Measurements from ENCODE around the gene PTTG1IP.
A peak's percentile ranks its signal among the peaks of the same experiment; 100 is the strongest.

Gene PTTG1IP

GRCh38 chr21:44865561-44866280, 7.8 kb downstream of the PTTG1IP start:
- peak; percentile 38 for DNase-seq (ENCODE audit: low read depth)

DNA sequence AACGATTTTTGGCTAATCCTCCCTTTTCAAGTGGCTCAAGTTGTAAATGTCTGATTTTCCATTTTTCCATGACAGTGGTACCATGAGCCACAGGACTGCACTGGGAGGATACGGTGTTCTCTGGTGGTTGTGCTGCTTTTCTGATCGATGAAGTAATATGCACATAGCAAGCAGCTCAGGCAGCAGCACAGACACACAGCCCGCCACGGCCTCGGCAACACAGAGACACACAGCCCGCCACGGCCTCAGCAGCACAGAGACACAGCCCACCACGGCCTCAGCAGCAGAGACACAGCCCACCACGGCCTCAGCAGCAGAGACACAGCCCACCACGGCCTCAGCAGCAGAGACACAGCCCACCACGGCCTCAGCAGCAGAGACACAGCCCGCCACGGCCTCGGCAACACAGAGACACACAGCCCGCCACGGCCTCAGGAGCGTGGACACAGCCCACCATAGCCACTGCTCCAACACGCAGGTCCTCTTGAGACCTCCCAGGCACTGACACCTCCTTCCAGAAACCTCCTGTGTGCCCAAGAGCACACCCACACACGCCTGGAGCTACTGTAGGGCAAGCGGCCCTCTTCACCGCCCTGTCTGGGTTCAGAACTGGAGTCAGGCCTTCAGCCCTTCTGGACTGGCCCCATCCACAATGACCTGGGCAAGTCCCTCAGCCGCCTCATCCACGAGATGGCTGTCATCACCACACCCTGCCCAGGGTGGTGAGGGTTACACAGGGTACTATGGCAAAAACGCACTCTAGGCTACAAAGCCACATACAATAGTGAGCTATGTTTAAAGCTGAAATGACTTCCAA, 10.4 kb downstream of the PTTG1IP start:
- no peak for DNase-seq (ENCODE audit: low read depth)

- DNase-seq (ENCODE audit: low read depth): no peak
Observed at GRCh38 chr21:44858791-44859190, 14.7 kb downstream of the PTTG1IP start.

DNA sequence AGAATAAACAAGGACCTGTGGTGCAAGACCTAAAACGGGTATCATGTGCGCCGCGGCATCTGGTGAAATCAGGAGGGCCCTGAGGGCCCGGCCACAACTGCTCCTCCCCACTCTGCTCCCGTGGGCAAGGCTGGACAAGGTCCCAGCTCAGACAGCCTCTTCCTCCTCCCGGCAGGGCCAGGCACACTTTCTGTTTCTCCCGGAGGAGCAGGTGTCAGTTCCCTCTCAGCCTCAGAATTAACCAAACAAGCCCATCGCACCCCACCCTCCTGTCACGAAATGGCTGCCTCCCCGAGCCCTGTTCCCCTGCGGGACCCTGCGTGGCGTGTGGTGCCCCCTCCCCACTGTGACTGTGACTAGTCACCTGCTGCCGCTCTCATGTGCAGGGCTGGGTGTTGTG, 15.2 kb downstream of the PTTG1IP start:
- no peak for DNase-seq (ENCODE audit: low read depth)

GRCh38 chr21:44857127-44857892, 16.2 kb downstream of the PTTG1IP start:
- no peak for DNase-seq (ENCODE audit: low read depth)

GRCh38 chr21:44856131-44856530, 17.4 kb downstream of the PTTG1IP start:
- DNase-seq (ENCODE audit: low read depth): no peak

DNA sequence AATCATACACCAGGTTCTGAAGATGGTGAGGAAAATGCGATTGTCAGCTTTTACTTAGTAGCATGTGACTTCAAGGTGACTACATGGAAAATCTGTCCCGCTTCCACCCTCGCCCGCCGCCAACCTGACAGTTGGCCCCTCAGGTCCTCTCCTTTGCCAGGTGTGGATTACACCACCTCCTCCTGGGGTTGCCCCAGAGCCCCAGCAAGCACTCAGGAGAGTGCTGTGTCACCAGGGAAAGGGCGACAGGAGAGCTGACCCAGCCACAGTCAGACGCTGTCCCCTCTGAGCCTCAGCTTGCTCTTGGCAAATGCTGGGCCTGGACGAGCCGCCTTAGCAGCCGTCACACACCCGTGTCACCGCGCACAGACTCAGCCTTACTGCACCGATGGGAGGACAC, 17.9 kb downstream of the PTTG1IP start:
- DNase-seq (ENCODE audit: low read depth): no peak

- DNase-seq (ENCODE audit: low read depth): no peak
Observed at GRCh38 chr21:44854664-44855446, 18.6 kb downstream of the PTTG1IP start.

GRCh38 chr21:44854391-44854663, 19.2 kb downstream of the PTTG1IP start:
- DNase-seq (ENCODE audit: low read depth): no peak

GRCh38 chr21:44853601-44854390, 19.7 kb downstream of the PTTG1IP start:
- no peak for DNase-seq (ENCODE audit: low read depth)

- DNase-seq (ENCODE audit: low read depth): no peak
Observed at GRCh38 chr21:44850905-44851657, 22.4 kb downstream of the PTTG1IP start.

- DNase-seq (ENCODE audit: low read depth): no peak
Observed at GRCh38 chr21:44850208-44850800, 23.2 kb downstream of the PTTG1IP start.

DNA sequence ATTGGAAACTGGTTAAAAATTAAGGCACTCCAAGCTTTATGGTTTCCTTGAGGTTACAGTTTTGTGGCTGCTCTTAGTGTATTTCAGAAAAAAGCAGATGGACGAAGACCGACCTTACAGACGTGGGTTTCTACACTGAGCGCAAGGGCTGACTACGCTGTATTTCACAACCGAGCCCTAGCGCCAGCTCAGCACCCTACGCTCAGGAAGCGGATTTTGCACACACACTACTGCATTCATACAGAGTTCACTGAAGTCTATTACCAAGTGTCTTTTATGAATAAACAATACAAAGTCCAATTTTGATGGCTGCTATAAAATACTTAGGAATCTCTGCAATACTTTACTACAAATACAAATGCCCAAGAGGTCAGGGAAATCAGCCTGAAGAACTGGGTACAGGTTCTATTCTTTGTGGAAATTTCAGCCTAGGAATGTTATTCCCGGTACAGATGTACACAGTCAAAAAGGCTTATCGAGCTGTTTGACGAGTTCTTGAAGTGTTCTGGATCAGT, 23.8 kb downstream of the PTTG1IP start:
- no peak for DNase-seq (ENCODE audit: low read depth)

DNA sequence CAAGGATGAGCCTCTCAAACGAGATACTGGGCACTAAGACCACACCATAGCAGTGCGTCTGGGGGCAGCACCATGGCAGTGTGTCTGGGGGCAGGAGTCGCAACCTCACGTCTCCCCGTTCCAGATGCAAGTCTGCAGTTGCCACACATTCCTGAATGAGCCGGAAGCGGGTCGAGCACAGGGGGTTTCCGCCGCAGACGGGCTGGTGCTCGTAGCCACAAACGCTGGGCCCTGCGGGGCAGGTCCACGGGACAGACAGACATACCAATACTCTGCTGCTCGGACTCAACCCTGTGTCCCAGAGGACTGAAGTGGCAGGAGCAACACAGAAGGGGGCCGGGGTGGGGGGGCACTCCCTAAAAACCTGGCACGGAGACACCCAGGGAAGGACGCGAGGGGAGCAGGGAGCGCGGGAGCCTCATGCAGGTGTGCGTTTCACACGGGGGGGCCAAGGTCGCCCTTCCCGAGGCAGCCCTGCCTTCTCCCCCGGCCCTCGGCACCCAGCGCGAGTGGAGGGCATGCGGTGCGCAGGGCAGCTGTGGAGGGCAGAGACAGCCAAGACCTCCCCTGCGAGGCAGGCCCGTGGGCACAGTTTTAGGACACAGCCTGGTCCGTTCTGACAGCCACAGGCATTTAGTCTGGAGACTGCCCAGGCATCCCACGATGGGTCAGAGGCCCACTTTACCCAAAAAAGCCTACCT, 24.5 kb downstream of the PTTG1IP start:
- DNase-seq (ENCODE audit: low read depth): no peak

DNA sequence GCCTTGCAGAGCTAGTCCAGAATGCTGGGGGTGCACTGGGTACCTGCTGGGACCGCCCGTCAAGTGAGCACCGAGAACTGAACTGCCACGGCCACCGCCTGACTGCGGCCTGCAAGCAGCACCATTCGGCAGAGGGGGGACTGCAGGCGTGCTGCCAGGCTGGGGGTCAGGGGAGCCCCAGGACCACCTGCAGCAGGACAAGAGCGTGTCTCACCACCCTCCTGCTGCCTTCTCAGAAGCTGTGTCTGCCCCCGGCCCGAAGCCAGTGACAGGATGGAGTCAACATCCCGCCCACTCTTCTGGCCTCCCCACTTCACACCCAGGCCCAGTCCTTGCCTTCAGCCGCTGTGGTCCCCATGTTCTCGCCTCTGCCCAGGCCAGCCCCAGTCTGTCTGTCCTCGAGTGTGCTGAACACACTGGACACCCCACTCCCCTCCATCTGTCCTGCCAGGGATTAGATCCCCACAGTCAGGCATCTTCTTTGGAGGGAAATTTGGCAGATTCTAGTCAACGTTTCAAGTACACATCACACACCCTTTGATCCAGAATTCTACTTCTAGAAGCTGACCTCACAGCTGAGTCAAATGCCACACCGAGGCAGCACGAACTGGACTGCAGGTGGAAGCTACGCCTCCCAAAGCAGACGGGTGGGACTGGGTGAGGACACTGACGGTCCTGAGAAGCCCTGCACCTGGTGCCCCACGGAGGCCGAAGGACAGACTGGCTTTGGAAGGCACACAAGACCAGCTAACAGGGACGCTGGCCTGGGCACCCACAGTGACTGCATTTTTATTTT, 26.0 kb downstream of the PTTG1IP start:
- DNase-seq (ENCODE audit: low read depth): no peak

DNA sequence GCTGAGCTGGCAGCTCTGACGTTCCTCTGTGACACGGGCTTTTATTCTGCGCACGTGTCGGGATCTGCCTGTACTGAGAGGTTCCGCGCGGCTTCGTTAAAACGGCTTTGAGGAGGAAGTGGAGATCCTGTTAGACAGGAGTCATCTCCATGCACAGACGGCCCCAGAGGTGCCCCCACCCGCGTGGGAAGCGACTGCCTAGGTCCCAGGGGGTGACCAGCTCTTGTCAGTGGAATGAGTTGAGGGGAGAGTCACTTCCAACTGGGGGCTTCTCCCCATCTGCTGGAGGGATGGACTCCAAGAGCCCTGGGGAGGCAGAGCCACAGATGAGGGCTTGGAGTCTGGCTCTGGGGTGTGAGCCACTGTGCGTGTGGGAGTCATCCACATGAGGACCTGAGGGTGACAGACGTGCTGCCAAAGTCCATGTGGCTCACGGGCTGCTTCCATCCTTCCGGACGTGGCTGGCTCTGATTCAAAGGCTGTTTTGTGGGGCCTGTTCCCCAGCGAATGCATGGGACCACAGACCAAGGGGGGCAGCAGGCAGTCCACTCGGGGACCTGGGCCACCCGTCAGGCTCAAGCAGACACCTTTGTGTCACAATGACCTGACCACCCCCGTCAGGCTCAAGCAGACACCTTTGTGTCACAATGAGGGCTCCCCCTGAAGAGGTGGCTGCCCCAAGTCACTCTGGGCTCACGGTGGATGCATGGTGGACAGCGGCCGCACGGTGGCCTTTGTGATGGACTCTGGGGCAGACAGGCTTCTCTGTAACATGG, 26.8 kb downstream of the PTTG1IP start:
- peak; percentile 57 for DNase-seq (ENCODE audit: low read depth)

DNA sequence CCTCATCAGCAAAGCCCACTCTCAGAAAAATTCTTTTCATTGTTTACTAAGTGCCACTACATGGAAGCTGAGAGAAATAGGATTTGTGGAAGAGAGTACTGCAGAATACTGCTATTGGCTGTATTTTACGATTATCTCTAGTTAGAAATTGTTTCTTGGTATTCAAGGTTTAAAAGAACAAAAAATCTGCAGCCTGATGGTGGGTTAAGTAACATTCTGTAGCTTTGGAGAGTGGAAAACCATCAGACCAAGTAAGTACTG, 27.3 kb downstream of the PTTG1IP start:
- DNase-seq (ENCODE audit: low read depth): no peak
